ENCODE results near the gene CCNF.
"Not testable (repeated sequence)": the region's sequence is repeated elsewhere in the genome, so short reads cannot be mapped to it uniquely, and the experiment has no call there.

Gene CCNF

DNA sequence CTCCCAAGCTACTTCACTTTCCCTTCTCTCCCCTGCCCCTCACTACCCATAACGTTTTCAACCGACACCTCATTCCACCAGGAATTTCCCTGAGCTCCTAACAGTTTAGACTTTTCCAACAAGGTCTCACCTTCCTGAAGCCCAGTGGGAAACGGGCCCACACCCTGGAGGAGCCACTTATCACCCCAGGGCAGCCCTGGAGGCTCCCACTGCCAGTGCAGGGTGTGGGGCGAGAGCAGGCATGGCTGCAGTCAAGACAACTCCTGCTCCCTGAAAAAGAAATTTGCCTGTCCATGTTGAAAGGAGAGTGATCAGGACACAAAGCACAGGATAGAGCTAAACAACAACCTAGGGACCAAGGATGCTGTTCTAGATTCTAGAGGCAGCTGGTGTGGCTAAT is 1.7 kb upstream of the CCNF start:
- no peak for DNase-seq (ENCODE audit: low read depth, low spot score)

DNA sequence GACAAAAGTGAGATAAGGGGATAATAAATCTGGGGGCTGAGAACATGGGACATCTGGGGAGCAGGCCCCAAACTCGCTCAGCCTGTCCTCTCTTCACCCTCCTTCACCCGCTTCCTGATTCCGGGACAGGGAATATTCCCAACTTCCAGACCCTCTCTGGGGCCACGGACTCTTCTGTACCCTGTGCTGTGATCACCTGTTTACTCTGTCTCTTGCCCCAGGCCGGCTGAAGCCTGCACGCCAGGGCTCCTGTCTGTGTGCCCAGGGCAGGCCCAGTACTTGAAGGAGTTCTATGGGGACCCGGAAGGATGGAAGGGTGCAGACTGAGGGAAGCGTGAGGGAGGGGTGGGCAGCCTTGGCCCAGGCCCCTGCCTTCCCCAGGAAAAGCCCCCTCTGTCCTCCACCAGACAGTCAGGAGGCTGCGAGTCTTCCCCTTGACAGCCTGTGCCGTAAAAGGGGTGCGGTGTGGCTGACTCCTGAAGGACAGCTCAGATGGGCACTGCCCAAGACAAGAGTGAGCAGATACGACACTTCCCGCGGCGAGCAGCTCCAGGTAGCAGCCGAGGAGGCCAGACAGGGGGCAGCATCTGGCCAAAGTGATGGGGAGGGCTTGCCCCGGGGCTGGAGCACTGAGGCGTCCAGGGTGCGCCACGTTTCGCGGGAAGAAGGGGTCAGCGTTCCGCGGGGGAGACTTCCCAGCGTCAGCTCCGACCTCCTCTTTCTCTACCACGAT is 1.0 kb upstream of the CCNF start:
- DNase-seq (ENCODE audit: low read depth, low spot score): peak; percentile 60

DNA sequence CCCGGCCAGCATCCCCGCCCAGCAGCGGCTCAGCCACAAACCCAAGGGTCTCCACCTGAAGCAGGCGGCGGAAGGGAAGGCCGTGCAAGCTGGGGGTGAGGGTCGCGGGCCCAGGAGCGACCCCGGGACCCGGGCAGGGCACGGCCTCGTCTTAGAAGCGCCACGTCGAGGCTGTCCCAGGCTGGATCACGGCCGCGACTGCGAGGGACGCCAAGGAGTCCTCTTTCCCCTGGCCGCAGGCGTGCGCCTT is 538 bp upstream of the CCNF start:
- DNase-seq (ENCODE audit: low read depth, low spot score): no peak

DNA sequence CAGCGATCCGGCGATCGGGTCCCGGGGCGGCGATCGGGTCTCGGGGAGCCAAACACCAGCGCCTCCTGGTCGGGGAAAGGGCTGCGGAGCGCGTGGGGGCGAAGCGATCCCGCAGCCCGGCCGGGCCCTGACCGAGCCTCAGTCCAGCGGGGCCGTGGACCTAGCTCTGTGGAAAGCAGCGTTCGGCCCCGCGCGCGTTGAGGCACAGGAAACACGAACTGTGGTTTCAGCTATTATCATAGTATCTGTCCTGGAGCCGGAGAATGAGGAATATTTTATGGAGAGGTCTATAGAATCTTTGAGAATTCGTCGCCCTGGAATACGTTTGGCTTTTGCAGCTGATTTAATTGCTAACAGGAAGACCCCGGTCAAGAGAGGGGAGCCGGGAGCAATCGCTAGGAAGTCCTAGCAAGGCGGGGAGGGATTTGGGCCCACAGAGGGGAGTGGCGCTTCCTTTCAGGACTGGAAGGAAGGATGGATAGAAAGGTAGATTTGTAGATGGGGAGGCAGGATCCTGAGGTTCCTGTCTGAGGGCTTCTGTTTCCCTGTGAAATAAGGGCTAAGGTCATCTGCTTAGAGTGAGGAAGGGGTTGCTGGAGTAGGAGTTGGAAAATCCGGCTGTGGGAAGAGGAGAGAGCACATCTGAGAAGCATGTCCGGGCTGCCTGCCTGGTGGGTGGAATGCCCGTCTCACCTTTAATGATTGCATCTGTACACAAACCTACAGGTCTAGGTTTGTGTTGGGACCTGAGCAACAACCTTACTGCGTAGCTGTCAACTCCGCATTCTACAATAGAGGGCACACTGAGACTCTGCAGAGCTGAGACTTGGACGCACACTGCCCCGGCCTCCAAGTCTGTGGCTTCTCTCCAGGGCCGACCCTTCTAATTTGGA is 770 bp downstream of the CCNF start:
- DNase-seq (ENCODE audit: low read depth, low spot score): peak; percentile 42

DNA sequence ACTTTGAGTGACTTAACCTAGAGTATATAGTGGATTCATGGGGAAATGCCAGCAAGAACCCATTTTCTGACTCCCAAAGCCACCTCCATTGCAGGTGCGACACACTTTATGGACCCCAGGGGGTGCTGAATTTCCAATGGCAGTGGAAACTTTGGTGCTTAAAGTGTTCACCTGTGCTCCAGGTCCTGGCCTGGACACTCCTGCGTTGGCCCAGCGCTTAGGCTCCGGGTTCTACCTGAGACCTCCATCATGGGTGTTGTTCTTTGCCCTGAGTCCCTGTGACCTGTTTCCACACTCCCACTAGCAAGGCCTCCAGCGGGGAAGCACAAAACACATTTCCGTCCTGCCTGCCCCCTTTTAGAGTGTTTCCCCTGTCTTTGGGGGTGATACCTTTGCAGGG is 3.0 kb downstream of the CCNF start:
- DNase-seq (ENCODE audit: low read depth, low spot score): no peak

DNA sequence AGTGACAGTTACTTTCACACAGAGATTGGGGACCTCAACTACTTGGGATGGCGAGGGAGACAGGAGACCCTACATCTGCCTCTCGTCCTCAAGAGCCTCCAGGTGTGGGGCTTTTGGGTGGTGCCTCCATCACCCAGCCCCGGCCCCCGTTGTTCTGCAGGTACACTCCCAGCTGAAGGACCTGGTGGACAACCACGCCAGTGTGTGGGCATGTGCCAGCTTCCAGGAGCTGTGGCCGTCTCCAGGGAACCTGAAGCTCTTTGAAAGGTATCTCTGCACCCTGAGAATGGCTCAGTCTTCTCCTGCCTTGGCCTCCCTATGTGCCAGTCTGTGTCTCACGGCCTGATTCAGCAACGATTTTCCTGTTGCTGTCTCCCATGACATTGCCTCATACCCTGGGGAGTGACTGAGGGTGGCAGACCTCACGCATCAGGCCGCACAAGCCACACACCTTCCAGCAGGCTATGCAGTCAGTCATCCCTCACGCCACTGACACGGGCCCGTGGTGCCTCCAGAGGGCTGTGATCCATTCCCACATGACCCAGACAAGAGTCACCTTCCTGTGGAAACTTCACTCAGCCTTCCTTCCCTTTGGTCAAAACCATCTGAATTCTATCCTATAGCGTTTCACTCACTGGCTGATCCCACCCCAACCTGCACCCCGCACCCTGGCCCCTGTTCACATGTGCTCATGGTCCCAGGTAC is 3.7 kb downstream of the CCNF start:
- DNase-seq (ENCODE audit: low read depth, low spot score): no peak

DNA sequence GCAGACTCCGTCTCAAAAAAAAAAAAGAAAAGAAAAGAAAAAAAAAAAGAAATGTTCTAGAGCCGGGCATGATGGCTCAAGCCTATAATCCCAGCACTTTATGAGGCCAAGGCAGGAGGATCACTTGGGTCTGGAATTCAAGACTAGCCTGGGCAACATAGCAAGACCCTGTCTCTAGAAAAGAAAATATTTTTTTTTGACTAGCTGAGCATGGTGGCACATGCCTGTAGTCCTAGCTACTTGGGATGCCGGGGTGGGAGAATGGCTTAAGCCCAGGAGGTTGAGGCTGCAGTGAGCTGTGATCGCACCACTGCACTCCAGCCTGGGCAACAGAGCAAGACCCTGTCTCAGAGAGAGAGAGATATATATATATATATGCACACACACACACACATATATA is 6.0 kb downstream of the CCNF start:
- not testable (repeated sequence) for DNase-seq (ENCODE audit: low read depth, low spot score)

DNA sequence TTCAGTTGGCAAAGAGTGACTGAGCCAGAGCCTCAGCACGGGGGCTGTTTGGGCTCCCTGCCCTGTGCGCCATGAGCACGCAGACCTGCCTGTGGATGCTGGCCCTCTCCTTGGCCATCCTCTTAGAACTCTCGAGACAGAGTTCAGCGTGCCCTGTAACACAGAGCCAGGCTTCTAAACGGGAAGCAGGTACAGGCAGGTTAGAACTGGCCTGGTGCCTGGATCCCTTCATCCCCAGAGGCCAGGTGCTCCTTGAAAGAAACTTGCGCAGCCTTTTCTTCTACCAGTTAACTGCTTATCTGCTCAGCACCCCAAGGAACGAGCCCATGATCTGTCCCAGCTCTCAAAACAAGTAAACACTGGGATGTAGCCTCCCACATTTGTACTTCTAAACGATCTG is 6.9 kb downstream of the CCNF start:
- DNase-seq (ENCODE audit: low read depth, low spot score): no peak

DNA sequence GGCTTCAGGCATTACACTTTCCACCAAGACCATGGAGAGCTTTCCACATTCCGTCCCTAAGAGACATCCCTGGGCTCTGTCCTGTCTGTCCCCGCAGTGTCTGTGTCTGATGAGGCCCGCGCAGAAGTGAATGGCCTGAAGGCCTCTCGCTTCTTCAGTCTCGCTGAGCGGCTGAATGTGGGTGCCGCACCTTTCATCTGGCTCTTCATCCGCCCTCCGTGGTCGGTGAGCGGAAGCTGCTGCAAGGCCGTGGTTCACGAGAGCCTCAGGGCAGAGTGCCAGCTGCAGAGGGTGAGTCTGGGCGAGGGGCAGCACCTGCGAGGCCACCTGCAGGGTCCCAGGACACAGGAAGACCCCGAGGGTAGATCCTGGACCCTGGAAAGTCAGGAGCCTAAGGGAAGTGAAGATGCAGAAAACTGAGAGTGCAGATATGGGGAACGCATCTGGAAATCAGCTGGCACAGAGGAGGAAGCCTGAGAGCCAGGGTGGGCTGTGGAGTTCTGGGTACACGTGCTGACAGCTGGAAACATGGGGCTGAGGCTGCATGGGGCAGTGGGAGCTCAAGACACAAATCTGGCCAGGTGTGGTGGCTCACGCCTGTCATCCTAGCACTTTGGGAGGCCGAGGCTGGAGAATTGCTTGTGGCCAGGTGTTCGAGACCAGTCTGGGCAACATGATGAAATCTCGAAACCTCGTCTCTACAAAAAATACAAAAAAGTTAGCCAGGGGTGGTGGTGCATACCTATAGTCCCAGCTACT is 8.0 kb downstream of the CCNF start:
- no peak for DNase-seq (ENCODE audit: low read depth, low spot score)

DNA sequence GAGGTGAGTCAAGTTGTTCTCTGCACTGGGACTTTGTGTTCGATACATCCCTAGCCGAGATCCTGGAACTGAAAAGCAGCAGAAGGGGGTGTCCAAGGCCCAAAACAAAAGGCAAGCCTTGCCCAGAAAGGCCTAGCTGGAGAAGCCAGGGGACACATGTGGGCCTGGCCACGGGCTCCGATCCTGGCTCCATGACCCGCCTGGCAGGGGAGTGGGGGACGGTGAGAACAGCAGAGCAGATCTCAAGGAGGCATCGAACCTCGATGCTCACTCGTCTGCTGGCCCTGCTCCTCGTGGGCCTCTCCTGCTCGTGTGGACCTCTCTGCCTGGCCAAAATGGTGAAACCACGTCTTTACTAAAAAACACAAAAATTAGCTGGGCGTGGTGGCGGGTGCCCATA is 8.9 kb downstream of the CCNF start:
- DNase-seq (ENCODE audit: low read depth, low spot score): no peak

DNA sequence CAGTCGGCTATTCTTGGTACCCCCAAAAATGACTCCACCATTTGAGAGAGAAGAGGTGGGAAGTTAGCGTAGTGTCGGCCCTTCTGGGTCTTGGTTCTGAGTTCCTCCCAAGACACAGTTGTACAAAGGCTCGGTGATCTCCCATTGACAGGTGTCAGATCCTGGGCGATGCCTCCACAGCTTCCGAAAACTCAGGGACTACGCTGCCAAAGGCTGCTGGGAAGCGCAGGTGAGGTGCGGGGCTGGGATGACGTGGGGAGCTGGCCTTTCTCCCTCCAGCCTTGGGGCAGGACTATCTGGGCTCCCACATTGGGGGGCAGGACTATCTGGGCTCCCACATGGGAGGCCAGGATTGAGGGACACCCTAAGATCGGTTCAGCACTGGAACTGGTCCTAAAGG is 10.4 kb downstream of the CCNF start:
- no peak for DNase-seq (ENCODE audit: low read depth, low spot score)

DNA sequence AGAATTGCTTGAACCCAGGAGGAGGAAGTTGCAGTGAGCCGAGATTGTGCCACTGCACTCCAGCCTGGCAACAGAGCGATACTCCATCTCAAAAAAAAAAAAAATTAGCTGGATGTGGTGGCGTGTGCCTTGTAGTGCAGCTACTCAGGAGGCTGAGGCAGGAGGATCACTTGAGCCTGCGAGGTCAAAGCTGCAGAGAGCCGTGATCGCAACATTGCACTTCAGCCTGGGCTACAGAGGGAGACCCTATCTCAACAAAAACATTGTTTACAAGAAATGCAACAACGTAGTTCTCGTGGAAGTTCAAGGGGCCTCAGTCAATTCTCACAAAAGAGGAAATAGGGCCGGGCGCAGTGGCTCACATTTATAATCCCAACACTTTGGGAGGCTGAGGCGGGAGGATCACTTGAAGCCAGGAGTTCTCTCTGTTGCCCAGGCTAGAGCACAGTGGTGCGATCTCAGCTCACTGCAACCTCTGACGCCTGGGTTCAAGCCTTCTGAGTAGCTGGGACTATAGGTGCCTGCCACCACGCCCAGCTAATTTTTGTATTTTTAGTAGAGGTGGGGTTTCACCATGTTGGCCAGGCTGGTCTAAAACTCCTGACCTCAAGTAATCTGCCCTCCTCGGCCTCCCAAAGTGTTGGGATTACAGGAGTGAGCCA is 12.0 kb downstream of the CCNF start:
- not testable (repeated sequence) for DNase-seq (ENCODE audit: low read depth, low spot score)

DNA sequence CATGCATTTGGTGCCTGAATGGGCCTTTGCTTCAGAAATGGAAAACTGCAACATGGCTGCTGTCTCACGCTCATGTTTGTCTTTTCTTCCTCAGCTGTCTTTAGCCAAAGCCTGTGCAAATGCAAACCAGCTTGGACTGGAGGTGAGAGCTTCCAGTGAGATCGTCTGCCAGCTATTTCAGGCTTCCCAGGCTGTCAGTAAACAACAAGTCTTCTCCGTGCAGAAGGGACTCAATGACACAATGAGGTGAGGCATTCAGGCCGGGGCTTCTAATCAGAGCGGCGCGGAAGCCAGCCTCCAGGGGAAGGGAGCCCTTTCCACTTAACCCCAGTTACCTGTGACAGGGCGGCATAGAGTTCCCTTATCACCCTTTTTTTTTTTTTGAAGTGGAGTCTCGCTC is 14.3 kb downstream of the CCNF start:
- no peak for DNase-seq (ENCODE audit: low read depth, low spot score)

DNA sequence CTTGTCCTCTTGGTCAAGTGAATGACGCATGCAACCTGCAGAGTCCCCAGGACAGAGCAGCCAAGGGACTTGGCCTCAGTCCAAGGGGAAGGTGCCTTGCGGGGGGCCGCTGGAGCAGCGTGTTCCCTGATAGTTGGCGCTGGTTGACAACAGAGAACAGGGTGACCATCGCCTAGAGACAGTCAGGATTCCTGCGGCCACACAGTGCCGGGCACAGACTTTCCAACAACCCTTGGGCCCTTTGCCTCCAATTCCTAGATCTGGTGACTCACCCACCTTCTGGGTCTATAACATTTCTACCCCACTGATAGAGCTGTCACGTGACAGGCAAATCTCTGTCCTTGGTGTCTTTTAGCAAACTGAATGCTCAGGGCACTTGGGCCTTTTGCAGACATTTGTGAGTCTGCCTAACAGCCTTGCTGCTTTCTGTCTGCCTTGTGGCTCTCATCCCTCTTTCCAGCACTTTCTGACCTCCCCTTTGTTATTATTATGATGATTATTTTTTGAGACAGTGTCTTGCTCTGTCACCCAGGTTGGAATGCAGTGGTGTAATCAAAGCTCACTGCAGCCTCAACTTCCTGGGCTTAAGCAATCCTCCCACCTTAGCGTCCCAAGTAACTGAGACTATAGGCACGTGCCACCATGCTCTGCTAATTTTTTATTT is 18.8 kb downstream of the CCNF start:
- no peak for DNase-seq (ENCODE audit: low read depth, low spot score)

DNA sequence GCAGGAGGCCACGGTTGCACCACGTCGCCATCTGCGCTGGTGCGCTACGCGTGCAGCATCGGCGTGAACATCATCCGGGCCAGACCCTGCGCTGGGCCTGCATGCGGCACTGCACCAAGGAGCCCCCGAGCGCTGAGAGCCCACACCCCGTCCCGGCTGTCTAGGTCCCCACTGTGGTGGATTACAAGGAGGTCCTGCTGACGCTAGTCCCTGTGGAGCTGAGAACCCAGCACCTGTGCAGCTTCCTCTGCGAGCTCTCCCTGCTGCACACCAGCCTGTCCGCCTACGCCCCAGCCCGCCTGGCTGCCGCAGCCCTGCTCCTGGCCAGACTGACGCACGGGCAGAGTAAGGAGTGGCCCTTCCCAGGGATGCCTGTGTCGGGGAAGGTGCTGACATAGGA is 19.9 kb downstream of the CCNF start:
- DNase-seq (ENCODE audit: low read depth, low spot score): no peak

DNA sequence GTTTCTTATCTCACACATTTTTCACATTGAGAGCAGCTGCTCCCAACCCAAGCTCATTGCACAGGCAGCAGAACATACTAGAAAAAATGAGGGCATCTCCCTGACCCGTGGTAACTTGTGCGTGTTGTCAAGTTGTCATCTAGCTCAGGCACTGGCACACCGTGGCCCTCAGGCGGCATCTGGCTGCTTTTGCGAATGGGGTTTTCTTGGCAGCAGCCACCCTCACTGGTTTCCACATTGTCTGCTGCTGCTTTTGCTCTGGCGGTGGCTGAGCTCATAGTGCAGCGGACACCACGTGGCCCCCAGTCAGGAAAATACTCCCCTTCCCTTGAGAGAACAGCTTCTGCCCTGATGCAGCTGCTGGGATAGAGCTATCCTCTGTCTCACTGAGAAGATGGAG is 21.3 kb downstream of the CCNF start:
- DNase-seq (ENCODE audit: low read depth, low spot score): no peak

DNA sequence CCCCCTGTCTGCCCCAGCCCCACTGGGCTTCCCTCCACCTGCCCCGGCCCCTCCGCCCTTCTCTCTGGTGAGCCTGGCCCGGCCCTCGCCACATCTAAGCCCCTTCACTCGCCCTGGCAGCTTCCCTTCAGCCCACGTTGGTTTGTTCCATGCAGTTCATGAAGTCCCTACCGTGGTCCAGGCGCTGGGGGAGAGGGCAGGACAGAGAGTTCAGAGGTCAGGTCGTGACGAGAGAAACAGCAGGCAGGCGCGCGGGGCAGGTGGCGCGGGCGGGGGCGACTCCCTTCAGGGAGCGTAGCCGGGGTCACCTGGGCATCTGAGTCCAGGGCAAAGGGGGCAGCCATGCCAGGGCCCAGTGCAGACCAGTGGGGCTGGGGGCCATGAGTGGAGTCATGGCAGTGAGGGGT is 21.7 kb downstream of the CCNF start:
- no peak for DNase-seq (ENCODE audit: low read depth, low spot score)

DNA sequence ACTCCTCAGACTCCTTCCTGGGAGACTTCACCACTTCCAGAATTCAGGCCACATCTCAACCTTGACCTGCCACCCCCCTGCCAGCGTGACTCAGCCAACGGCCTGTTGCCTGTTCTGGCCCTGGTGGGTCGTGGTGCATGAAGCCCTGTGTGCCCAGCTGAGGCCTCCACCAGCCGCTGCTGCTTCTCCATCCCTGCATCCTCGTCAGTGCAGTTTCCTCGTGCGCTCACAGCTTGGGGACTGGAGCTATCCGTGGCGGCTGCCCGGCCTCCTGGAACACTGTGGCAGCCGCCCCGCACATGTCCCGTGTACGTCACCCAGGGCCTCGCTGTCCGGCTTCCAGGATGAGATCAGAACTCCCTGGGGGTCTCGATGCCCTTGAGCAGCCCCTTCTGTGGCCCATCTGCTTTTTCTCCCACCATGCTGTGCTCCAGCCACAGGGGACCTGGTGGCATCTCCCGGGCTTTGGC is 22.6 kb downstream of the CCNF start:
- DNase-seq (ENCODE audit: low read depth, low spot score): no peak

DNA sequence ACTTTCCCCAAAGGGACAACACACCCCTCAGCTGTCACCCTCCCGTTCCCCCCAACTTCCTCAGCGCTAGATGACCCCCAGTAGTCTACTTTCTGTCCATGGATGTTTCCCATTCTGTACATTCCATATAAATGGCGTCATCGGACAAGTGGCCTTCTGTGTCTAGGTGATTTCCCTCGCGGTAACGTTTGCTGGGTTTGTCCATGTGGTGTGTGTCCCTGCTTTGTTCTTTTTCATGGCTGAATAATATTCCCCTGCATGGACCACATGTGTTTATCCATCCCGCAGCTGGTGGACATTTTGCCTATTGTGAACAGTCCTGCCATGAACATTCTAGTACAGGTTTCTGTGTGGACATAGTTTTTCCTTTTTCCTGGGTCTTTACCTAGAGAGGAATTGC is 23.4 kb downstream of the CCNF start:
- no peak for DNase-seq (ENCODE audit: low read depth, low spot score)

DNA sequence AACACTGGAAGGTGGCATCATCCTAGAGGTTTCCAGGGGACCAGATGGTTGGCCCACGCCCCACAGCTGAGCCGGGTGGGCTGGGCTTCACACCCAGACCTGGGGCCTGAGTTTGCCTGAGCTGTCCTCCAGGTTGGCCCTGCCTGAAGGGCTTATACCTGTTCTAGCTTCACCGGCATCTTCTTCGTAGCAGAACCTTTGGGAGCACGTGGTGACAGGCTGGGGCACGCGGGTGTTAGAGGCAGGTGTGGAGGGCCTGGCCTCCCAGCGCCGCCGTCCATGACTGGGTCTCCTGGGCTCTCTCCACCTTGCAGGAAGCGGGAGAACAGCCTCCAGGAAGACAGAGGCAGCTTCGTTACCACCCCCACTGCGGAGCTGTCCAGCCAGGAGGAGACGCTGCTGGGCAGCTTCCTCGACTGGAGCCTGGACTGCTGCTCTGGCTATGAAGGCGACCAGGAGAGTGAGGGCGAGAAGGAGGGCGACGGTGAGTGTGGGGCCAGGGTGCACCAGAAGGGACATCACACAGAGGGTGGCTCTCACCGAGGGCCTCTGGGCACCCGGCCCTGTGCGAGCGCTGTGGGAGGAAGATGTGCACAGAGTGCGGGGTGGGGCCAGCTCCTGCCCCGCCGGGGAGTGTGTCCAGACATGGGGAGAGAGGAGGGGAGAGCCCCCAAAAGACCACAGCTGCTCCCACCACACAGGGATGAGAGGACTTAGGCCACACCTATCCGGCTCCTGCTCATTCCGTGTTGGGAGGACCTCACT is 26.0 kb downstream of the CCNF start:
- no peak for DNase-seq (ENCODE audit: low read depth, low spot score)
